ENCODE measurements around the gene PPFIA4. TPM values are rescaled to one million over a fixed set of nuclear protein-coding genes. Genes with fewer than 3 reads are reported as not detected.

Gene PPFIA4
- total RNA-seq, 2 donors from 2014 or later: 5.4 to 18.8 TPM

DNA sequence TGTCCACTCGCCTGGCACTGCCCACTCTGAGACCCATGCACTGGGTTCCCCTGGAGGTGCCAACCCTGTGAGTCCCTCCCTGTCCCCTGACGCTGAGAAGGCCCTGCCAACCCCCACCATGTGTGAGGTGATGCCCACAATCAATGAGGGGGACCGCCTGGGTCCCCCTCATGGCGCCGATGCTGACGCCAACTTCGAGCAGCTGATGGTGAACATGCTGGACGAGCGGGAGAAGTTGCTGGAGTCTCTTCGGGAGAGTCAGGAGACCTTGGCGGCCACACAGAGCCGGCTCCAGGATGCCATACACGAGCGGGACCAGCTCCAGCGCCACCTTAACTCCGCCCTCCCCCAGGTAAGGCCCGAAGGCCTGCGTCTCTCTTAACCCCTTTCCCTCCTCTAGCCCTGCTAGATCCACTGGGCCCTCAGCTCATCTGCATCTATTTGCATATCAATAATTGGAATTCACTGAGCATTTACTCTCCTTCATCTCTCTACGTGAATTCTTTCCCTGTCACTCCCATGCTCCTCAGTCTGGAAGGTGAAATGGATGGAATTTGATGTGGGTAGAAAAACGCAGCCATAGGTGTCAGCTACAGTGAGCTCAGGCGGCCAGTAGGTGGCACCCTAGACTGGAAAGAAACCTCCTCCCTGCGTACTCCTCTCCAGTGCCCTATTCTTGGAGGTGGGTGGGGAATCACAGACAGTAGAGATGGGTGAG is 12.8 kb downstream of the PPFIA4 start:
- H3K27me3 Mint-ChIP-seq (ENCODE audit: low read depth): no peaks in the 10 kb centered on the region
- no peaks in the 10 kb centered on the region for H3K9me3 Mint-ChIP-seq
- H3K4me1 Mint-ChIP-seq (ENCODE audit: low read depth): no peaks in the 10 kb centered on the region
- ATAC-seq (replicated peaks in 1 of 2) (peak; percentile 79 to 84), DNase-seq (peak; percentile 64 to 68)
- H3K36me3 Mint-ChIP-seq (ENCODE audit: insufficient read depth in 2 of 2): no peaks in the 10 kb centered on the region
- H3K27ac Mint-ChIP-seq: no peak overlapping the region
- H3K4me3 Mint-ChIP-seq: no peak overlapping the region

DNA sequence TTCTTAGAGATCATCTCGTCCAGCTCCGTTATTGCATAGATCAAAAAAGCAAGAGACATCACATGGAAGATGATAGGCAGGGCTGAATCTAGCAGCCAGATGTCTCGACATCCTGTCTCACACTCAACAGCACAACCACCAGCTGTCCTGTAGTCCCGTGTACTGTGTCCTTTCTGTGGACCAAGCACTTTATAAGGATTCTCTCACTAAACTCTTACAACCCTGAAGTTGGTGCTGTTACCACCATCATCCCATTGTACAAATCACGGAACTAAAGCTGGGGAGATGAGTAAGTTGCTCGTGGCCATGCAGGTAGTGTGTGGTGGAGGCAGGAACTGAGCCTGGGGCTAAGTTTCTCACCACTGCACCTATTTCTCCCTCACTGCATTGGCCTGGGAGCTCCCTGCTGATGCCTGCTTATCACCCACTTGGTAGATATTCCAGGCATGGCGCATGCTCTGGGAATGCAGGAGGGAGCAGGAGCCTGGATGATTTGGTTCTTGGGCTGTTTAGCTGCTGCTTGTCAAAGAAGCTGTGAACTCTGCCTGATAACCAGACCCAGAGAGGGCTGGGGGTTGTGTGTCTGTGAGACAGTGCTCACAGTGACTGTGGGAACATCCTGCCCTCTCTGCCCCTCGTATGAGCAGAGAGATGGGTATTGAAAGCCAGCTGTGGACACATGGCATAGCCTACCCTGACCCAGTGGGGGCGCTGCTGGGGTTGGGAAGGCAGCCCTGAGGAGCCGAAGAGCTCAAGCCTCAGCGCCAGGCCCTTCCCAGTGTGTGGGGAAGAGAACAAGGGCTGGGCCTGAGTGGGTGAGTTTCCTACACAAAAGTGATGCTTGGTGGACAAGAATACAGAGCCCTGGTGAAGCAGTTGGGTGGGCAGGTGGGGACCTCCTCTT is 13.6 kb downstream of the PPFIA4 start:
- DNase-seq (no peak), ATAC-seq (replicated peaks in 1 of 2) (no peak)
- Mint-ChIP-seq H3K36me3 (ENCODE audit: insufficient read depth in 2 of 2) (no peaks in the 10 kb centered on the region), H3K27ac (no peak overlapping the region), H3K4me3 (no peak overlapping the region), H3K4me1 (ENCODE audit: low read depth) (no peaks in the 10 kb centered on the region), H3K27me3 (ENCODE audit: low read depth) (no peaks in the 10 kb centered on the region), H3K9me3 (no peaks in the 10 kb centered on the region)

DNA sequence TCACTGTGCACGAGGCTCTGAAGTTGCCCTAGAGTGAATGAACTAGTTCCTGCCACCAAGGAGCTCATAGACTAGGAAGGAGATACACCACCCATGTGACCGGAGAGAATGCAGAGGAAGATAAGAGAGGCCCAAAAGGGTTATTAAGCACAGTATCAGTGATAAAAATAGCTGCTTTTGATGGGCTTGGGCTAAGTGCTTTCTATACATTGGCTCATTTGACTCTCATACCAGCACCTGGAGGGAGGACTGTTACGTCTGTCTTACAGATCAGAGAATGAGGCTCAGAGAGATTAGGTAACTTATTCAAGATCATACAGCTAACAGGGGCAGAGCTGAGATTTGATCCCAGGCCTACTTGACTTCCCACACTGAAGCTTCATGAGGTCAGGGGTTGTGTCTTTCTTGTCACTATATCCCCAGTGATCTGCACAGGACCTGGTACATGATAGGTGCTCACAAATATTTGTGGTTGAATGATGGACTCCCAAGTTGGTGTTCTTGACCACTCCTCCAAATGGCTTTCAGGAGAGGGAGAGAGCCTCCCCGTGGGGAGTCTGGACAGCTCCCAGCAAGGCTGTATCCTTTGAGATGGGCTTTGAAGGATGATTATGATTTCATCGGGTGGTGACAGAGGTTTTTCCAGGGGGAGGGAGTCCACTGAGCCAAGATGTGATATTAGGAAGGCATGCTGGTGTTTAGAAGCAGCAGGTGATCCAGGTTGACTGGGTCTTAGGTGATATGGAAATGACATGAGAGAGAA is 14.4 kb downstream of the PPFIA4 start:
- no peaks in the 10 kb centered on the region for H3K4me1 Mint-ChIP-seq (ENCODE audit: low read depth)
- no peaks in the 10 kb centered on the region for H3K27me3 Mint-ChIP-seq (ENCODE audit: low read depth)
- ATAC-seq (replicated peaks in 1 of 2) (no peak), DNase-seq (no peak)
- H3K4me3 Mint-ChIP-seq: no peak overlapping the region
- H3K27ac Mint-ChIP-seq: no peak overlapping the region
- H3K36me3 Mint-ChIP-seq (ENCODE audit: insufficient read depth in 2 of 2): no peaks in the 10 kb centered on the region
- H3K9me3 Mint-ChIP-seq: no peaks in the 10 kb centered on the region

DNA sequence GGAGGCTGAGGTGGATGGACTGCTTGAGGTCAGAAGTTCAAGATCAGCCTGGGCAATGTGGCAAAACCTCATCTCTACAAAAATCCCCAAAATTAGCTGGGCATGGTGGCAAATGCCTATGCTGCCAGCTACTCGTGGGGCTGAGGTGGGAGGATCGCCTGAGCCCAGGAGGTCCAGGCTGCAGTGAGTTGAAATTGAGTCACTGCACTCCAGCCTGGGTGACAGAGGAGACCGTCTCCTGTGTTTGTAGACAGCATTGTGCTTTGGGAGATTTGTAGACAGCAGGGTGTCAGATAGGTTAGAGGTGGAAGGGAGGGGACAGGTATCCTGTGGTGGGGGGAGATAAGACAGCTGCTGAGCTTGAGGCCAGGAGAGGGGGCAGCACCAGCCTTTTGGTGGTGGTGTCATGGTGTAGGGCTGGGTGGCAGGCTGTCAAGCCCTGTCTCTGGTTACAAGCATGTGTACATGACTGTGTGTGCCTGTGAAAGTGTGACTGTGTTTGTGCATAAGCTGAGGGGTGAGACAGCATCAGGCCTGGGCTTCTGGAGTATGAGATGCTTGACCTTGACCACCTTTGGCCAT is 15.2 kb downstream of the PPFIA4 start:
- H3K27ac Mint-ChIP-seq: no peak overlapping the region
- no peak overlapping the region for H3K4me3 Mint-ChIP-seq
- no peaks in the 10 kb centered on the region for H3K9me3 Mint-ChIP-seq
- H3K36me3 Mint-ChIP-seq (ENCODE audit: insufficient read depth in 2 of 2): no peaks in the 10 kb centered on the region
- no peaks in the 10 kb centered on the region for H3K4me1 Mint-ChIP-seq (ENCODE audit: low read depth)
- DNase-seq: no peak
- no peaks in the 10 kb centered on the region for H3K27me3 Mint-ChIP-seq (ENCODE audit: low read depth)
- ATAC-seq (replicated peaks in 1 of 2): no peak

DNA sequence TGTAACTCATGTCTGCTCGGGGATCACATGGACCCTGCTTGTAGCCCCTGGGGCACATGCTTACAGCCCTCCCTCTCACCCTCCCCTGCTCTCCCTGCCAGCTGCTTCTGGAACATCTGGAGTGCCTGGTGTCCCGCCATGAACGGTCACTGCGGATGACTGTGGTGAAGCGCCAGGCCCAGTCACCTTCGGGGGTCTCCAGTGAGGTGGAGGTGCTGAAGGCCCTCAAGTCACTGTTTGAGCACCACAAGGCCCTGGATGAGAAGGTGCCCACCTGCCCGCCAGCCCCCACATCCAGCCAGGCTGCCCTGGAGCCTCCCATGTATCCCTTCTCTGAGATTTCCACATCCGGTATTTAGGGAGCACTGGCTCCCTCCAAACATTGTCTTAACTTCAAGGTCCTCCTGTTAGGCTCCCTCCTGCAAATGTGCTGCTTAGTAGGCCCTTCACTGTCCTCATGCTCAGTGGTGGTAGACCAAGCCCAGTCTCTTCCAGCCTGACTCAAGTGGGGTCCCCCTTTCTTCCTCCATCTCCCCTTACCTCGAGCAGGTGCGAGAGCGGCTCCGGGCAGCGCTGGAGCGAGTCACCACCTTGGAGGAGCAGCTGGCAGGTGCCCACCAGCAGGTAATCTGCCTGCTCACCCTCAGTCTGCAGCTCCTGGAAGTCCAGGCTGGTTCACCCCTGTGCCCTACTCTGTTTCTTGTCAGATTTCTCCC is 17.7 kb downstream of the PPFIA4 start:
- ATAC-seq (replicated peaks in 1 of 2): no peak

DNA sequence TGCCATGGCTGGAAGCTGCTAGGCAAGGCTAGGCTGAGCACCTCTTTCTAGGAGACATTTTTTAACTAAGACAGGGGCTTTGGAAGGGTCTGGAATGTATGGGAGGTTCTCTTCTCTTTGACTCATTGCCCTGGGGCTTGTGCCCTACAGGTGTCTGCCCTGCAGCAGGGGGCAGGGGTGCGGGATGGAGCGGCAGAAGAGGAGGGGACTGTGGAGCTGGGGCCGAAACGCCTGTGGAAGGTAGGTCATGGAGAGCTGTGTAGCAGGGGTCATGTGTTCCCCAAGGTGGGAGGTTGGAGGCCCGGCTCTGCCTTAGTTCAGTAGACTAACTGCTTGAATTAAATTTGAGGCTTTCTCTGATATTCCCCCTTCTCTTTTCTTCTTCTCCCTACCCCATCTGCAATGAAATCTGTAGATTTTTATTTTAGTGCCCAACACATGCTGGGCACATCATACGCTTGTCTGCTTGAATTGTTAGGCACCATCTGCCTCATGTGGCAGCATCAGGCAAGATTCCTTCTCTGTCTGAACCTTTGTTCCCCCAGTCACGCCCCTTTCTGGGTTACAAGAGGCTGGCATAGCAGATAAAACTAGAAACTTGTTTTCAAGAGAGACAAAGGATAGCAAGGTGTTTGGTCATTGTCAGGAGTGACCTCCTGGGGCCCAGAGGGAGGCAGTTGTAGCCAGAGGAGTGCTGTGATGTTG is 18.4 kb downstream of the PPFIA4 start:
- Mint-ChIP-seq H3K4me3 (no peak overlapping the region), H3K27me3 (ENCODE audit: low read depth) (no peaks in the 10 kb centered on the region), H3K27ac (no peak overlapping the region), H3K4me1 (ENCODE audit: low read depth) (no peaks in the 10 kb centered on the region), H3K9me3 (no peaks in the 10 kb centered on the region), H3K36me3 (ENCODE audit: insufficient read depth in 2 of 2) (no peaks in the 10 kb centered on the region)
- no peak for DNase-seq
- no peak for ATAC-seq (replicated peaks in 1 of 2)

More for the DNA sequence above, 17.7 kb downstream of the PPFIA4 start:
- H3K36me3 Mint-ChIP-seq (ENCODE audit: insufficient read depth in 2 of 2): no peaks in the 10 kb centered on the region
- H3K9me3 Mint-ChIP-seq: no peaks in the 10 kb centered on the region
- DNase-seq: no peak
- H3K27ac Mint-ChIP-seq: no peak overlapping the region
- H3K4me1 Mint-ChIP-seq (ENCODE audit: low read depth): no peaks in the 10 kb centered on the region
- no peak overlapping the region for H3K4me3 Mint-ChIP-seq
- H3K27me3 Mint-ChIP-seq (ENCODE audit: low read depth): no peaks in the 10 kb centered on the region

DNA sequence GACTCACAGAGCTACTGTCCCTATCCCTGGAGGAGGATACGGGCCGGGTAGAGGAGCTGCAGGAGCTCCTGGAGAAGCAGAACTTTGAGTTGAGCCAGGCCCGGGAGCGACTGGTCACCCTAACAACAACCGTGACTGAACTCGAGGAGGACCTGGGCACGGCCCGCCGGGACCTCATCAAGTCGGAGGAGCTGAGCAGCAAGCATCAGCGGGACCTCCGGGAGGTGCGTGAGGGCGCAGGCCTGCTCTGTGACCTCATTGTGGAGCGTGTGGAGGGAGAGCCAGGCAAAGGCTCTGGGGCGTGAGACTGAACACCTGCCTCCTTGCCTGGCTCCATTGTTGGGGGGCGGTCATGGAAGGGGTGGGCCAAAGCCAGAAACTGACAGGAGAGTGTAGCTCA is 19.0 kb downstream of the PPFIA4 start:
- Mint-ChIP-seq H3K27ac (no peak overlapping the region), H3K4me3 (no peak overlapping the region), H3K36me3 (ENCODE audit: insufficient read depth in 2 of 2) (no peaks in the 10 kb centered on the region), H3K9me3 (no peaks in the 10 kb centered on the region), H3K27me3 (ENCODE audit: low read depth) (no peaks in the 10 kb centered on the region), H3K4me1 (ENCODE audit: low read depth) (no peaks in the 10 kb centered on the region)
- ATAC-seq (replicated peaks in 1 of 2): no peak
- DNase-seq: no peak

DNA sequence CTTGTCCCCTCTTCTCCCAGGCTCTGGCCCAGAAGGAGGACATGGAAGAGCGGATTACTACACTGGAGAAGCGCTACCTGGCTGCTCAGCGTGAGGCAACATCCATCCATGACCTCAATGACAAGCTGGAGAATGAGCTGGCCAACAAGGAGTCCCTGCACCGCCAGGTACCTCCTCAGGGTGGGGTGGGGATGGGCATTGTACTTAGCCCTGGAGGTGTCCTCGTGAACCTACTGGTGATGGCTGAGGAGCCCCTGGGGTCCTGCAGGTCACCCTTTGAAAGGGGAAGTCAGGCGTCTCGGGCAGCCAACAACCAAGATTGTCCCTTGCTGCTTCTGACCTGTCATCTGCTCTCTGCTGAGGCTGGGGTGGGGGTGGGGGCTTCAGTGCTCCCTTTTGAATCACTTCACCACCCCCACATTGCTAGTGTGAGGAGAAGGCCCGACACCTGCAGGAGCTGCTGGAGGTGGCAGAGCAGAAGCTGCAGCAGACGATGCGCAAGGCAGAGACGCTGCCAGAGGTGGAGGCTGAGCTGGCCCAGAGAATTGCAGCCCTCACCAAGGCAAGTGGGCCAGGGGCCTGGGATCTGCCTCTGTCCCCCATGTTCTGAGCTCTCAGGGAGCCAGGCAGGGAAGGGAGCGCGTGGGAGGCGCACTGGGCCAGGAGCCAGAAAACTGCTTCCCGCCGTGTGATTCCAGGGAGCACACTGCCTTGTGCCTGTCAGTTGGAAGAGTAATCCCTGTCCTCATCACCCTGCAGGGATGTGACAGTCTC is 19.7 kb downstream of the PPFIA4 start:
- Mint-ChIP-seq H3K36me3 (ENCODE audit: insufficient read depth in 2 of 2) (no peaks in the 10 kb centered on the region), H3K9me3 (no peaks in the 10 kb centered on the region), H3K27me3 (ENCODE audit: low read depth) (no peaks in the 10 kb centered on the region), H3K4me3 (no peak overlapping the region), H3K4me1 (ENCODE audit: low read depth) (no peaks in the 10 kb centered on the region), H3K27ac (no peak overlapping the region)
- no peak for DNase-seq
- no peak for ATAC-seq (replicated peaks in 1 of 2)

DNA sequence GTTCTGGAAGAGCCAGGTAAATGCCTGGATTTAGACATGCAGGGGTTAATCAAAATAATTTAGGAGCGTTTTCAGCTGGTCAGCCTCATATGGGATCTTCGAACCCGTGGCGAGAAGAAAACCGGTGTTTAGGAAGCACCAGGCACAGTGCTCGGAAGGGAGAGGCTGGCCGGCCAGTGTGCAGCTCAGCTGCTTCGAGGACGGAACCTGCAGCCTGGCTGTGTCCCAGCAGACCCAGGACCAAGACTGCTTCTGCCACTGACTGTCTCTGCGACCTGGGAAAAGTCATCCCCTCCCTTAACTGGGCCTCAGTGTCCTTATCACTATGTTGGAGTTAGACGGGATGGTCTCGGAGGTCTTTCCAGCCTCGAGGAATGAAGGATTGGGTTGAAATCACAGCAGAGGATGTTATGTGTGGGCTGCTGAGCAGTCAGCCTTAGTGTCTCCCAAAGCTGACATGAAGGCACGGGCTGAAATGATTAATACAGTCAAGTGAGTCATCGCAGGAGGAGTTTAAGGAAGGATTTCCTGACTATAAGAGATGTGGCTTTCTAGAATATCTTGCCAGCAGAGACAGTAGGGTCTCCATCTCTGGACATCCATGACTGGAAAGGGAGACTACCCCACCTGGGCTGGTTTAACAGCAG is 20.8 kb downstream of the PPFIA4 start:
- Mint-ChIP-seq H3K36me3 (ENCODE audit: insufficient read depth in 2 of 2) (no peaks in the 10 kb centered on the region), H3K4me1 (ENCODE audit: low read depth) (no peaks in the 10 kb centered on the region), H3K27me3 (ENCODE audit: low read depth) (no peaks in the 10 kb centered on the region), H3K4me3 (no peak overlapping the region), H3K9me3 (no peaks in the 10 kb centered on the region), H3K27ac (no peak overlapping the region)
- ATAC-seq (replicated peaks in 1 of 2) (no peak), DNase-seq (no peak)

DNA sequence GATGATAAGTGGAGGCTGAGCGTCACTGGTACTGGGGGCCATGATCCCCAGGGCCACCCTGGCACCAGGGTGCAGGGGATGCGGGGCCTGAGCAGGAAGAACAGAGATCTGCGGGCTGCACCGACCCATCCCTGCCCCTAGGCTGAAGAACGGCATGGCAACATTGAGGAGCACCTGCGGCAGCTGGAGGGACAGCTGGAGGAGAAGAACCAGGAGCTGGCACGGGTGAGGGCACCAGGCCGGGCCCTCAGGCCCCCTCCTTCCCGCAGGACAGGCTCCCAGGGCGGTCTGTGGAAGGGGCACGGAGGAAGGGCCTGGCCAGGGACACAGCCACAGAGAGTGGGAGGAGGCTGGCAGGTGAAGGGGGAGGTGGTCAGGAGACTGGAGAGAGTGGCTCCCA is 21.8 kb downstream of the PPFIA4 start:
- Mint-ChIP-seq H3K4me1 (ENCODE audit: low read depth) (no peaks in the 10 kb centered on the region), H3K36me3 (ENCODE audit: insufficient read depth in 2 of 2) (no peaks in the 10 kb centered on the region), H3K27me3 (ENCODE audit: low read depth) (no peaks in the 10 kb centered on the region), H3K9me3 (no peaks in the 10 kb centered on the region), H3K27ac (no peak overlapping the region), H3K4me3 (no peak overlapping the region)
- ATAC-seq (replicated peaks in 1 of 2) (no peak), DNase-seq (no peak)

DNA sequence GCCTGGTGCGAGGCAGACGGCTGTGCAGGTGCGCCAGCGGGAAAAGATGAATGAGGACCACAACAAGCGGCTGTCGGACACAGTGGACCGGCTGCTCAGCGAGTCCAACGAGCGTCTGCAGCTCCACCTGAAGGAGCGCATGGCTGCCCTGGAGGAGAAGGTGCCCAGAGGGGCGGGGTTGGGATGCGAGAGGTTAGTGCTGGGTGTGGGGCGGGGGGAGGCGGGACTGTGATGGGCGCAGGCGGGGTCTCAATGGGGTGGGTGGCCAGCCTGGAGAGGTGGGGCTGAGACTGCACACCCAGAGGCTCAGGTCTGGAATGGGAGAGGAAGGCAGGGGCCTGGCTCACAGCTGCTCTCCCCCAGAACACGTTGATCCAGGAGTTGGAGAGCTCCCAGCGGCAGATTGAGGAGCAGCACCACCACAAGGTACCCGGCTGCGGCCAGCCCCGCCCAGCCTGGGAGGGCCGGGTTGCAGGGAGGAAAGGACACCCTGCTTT is 22.3 kb downstream of the PPFIA4 start:
- Mint-ChIP-seq H3K4me3 (no peak overlapping the region), H3K4me1 (ENCODE audit: low read depth) (no peaks in the 10 kb centered on the region)

More for the DNA sequence above, 22.3 kb downstream of the PPFIA4 start:
- no peak for DNase-seq
- Mint-ChIP-seq H3K36me3 (ENCODE audit: insufficient read depth in 2 of 2) (no peaks in the 10 kb centered on the region), H3K27ac (no peak overlapping the region), H3K9me3 (no peaks in the 10 kb centered on the region), H3K27me3 (ENCODE audit: low read depth) (no peaks in the 10 kb centered on the region)
- no peak for ATAC-seq (replicated peaks in 1 of 2)
